Ectodermal cell (in vitro differentiated cells): ENCODE data around the gene POC1A.

ENCODE experiments used
- H3K27ac ChIP-seq: 2 replicates; pipeline ENCODE4 v1.7.0; 2013; ENCODE audit warnings: mild to moderate bottlenecking, low read depth, low read length; ENCODE audit not compliant: insufficient read depth, poor library complexity, severe bottlenecking
- H3K27me3 ChIP-seq: 2 replicates; pipeline ENCODE4 v1.7.0; 2013; ENCODE audit warnings: mild to moderate bottlenecking, low read length; ENCODE audit not compliant: insufficient read depth, control insufficient read depth, poor library complexity, severe bottlenecking
- H3K36me3 ChIP-seq: one replicate; pipeline ENCODE4 v1.7.0; 2013; ENCODE audit warnings: low read length; ENCODE audit not compliant: control insufficient read depth, insufficient read depth
- H3K4me1 ChIP-seq: one replicate; pipeline ENCODE4 v1.7.0; 2013; ENCODE audit warnings: low read length; ENCODE audit not compliant: control insufficient read depth, insufficient read depth
- H3K4me3 ChIP-seq: 2 replicates; pipeline ENCODE4 v1.7.0; 2013; ENCODE audit warnings: low read depth, low read length, control low read depth; ENCODE audit not compliant: insufficient read depth
- H3K9me3 ChIP-seq: 2 replicates; pipeline ENCODE4 v1.7.0; 2013; ENCODE audit warnings: mild to moderate bottlenecking, low read length, moderate library complexity; ENCODE audit not compliant: control insufficient read depth
- WGBS, 2 experiments: methylation state at CpG; one replicate each; pipeline ENCODE4 v1.1.7; 2013; ENCODE audit warnings: missing lambda C conversion rate in 2 of 2; 5-methylcytosine and 5-hydroxymethylcytosine counted together

The POC1A gene

DNA sequence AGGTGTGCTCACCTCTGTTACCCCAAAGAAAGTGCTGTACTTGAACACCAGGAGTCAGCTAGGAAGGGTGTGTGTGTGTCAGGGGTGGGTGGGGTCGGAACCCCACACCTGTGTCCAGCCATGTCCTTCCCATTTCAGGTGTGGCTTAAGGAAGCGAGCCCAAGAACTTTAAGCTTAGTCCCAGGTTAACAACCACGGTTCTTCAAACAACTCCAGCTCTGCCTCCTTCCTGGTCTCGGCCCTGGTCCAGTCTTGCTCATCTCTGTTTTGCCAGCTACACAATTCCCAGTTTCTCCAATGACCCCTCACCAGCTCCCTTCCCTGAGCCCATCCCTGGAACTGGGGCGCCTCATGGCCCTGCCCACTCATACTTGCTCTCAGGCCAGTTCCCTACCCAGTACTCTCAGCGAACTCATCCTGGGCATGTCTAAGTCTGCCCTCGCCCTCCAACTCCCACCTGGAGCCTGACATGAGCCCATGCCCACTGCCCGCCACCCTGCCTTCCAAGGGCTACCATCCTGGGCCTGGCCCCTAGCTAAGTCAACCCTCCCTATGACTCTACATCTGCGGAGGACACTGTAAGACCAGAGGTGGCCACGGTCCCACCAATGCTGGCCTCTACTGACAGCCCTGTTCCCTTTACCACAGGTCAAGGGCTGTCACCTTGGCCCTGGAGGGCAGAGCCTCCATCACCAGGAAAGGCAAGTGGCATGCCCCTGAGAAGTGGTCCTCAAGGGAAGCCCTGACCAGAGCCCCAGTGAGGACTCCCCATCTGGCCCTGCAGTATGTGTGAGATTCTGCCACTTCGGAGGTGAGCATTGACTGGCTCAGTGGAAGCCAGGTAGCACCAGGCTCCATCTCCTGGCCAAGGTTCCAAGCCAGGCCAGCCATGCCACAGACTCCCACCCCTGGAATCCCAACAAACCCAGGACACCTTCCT is 9.2 kb downstream of the POC1A start:
- H3K9me3 ChIP-seq: no peaks in the 10 kb centered on the region
- no peak overlapping the region for H3K27ac ChIP-seq
- peaks cover 15% of the 10 kb centered on the region for H3K36me3 ChIP-seq
- no peaks in the 10 kb centered on the region for H3K27me3 ChIP-seq
- H3K4me3 ChIP-seq: no peak overlapping the region
- WGBS, 2 experiments: 91 to 94% methylated on average over 11 of the region's 11 CpGs
- peaks cover 4% of the 10 kb centered on the region for H3K4me1 ChIP-seq

DNA sequence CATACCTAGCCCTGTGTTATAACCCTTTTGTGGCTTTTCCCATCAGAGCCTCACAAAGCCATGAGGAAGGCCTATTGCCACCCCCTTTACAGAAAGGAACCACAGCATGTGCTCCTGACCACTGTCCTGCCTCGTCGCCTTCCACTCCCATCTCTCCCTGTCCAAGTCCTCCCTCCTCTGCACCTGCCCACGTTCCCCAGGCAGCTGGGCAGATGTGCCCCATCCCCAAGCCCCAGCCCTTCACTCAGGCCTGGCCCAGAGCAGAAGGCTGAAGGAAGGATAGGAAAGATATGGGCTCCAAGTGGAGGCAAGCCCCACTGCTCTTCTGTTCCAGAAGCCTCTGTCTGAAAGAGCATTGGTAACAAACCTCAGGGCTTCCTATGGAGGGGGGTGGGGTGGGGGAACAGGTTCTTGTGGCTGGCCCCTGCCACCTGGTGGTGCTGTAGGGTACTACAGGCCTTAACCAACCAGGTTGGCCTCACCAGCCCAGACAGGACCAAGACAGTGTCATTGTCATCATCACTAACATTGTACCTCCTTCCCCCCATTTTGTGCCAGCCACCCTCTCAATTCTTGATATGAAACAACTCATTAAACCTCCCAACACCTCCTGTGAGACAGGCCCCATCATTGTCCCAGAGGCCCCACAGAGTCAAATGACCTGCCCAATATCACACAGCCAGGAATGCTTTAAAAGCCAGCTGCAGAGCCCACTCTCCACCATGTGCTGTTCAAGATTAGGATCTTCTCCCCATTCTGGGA is 10.0 kb downstream of the POC1A start:
- 86 to 88% methylated on average over 3 of the region's 3 CpGs for WGBS, 2 experiments
- Histone ChIP-seq H3K36me3 (peaks cover 13% of the 10 kb centered on the region), H3K4me1 (peaks cover 4% of the 10 kb centered on the region), H3K27ac (no peak overlapping the region), H3K27me3 (no peaks in the 10 kb centered on the region), H3K4me3 (no peak overlapping the region), H3K9me3 (no peaks in the 10 kb centered on the region)

DNA sequence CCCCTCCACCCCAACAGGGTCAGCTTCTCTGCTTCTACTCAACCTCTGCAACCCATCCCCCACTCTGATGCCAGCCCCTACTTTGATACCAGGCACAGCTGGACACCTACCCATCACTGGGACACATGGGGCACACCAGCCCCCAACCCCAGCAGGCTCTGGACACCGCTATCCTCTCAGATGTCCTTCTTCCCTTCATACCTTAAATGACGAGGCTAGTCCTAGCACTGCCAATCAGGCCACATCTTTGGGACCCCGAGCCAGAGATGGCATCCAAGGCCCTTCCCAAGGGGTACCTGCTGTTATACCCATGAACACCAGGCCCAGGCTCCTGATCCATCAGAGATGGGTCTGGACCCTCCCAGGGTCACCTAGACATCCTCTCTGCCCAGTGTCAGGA is 10.6 kb downstream of the POC1A start:
- no peak overlapping the region for H3K27ac ChIP-seq
- no peak overlapping the region for H3K4me3 ChIP-seq
- H3K4me1 ChIP-seq: peaks cover 4% of the 10 kb centered on the region
- WGBS, 2 experiments: 93 to 96% methylated on average over 3 of the region's 3 CpGs
- peaks cover 7% of the 10 kb centered on the region for H3K36me3 ChIP-seq
- no peaks in the 10 kb centered on the region for H3K9me3 ChIP-seq
- no peaks in the 10 kb centered on the region for H3K27me3 ChIP-seq

DNA sequence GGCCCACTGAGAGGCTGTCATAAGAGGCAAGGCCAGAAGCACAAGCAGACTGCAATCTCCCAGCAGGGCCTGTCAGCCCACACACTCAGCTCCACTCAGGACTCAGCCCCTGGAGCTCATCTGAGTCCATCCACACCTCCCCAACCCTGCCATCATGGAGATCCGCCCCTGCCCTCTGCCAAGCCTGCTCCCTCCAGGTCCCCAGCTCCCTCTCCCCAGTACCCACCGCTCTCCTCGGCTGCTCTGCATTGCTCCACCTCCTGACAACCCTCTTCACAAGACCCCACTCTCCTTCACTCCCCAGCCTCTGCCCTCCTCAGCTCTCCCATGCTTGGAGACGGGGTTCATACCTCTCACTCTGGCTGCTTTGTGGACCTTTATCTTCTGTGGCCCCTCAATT is 11.1 kb downstream of the POC1A start:
- peaks cover 4% of the 10 kb centered on the region for H3K4me1 ChIP-seq
- no peak overlapping the region for H3K27ac ChIP-seq
- H3K36me3 ChIP-seq: peaks cover 7% of the 10 kb centered on the region
- no peaks in the 10 kb centered on the region for H3K27me3 ChIP-seq
- 95 to 96% methylated on average over 4 of the region's 4 CpGs for WGBS, 2 experiments
- no peak overlapping the region for H3K4me3 ChIP-seq
- no peaks in the 10 kb centered on the region for H3K9me3 ChIP-seq

DNA sequence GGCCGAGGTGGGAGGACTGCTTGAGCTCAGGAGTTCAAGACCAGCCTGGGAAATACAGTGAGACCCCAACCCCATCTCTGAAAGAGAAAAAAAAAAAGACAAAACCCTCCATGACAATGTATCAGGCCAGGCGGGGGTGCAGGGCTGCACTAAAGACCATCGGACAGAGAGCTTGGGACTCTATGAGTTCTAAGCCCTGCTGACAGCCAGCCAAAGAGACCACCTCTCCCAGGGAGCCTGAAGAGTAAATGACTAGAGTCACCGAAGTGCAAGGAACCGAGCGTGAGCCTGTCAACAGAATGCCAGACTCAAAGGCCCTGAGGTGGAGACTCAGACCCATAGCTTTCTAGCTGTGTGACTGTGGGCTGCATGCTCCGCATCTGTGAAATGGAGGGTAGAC is 12.5 kb downstream of the POC1A start:
- Histone ChIP-seq H3K9me3 (no peaks in the 10 kb centered on the region), H3K27ac (no peak overlapping the region), H3K36me3 (peaks cover 7% of the 10 kb centered on the region), H3K27me3 (no peaks in the 10 kb centered on the region), H3K4me3 (no peak overlapping the region), H3K4me1 (peaks cover 4% of the 10 kb centered on the region)
- 93 to 95% methylated on average over 7 of the region's 7 CpGs for WGBS, 2 experiments

DNA sequence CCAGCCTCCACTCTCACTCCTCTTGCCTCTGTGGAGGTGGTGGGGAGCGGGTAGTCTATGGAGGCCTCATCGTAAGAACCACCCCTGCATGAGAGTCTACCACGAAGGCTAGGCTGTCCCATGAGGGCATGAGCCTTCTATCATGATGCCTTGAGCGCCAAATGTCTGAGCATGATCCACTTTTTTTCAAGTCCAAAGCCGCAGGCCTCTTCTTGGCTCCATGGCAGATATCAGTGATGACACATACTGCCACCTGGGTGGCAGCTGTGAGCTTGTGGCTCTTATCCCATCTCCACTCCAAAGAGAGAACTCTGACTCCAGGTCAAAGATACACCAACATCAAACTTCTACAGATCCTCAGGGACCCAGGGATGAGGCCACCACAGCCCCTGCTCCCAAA is 13.5 kb downstream of the POC1A start:
- Histone ChIP-seq H3K27me3 (no peaks in the 10 kb centered on the region), H3K4me1 (peaks cover 4% of the 10 kb centered on the region), H3K27ac (no peak overlapping the region), H3K36me3 (peaks cover 7% of the 10 kb centered on the region), H3K4me3 (no peak overlapping the region), H3K9me3 (no peaks in the 10 kb centered on the region)
- 94 to 95% methylated on average over 5 of the region's 5 CpGs for WGBS, 2 experiments

DNA sequence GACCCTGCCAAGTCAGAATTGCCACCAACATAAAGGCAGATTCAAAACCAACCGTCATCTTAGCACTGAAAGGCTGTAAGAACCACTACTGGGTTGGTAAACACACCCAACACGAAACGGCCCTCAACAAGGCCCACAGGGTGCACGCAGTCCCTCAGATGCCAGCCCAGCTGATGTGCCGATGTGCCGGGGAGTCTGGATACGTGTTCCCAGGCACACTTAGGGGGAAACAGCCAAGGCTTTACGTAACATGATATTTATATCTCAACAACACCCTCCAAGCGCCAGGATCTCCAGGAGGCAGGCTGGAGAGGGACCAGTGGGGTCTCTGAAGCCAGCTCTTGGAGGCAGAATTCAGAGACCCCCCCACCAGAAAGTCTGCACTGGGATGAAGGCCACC is 14.2 kb downstream of the POC1A start:
- whole genome bisulfite sequencing, 2 experiments: 93 to 96% methylated on average over 9 of the region's 9 CpGs
- Histone ChIP-seq H3K27me3 (no peaks in the 10 kb centered on the region), H3K9me3 (no peaks in the 10 kb centered on the region), H3K36me3 (peaks cover 7% of the 10 kb centered on the region), H3K4me1 (peaks cover 4% of the 10 kb centered on the region), H3K27ac (no peak overlapping the region), H3K4me3 (no peak overlapping the region)

DNA sequence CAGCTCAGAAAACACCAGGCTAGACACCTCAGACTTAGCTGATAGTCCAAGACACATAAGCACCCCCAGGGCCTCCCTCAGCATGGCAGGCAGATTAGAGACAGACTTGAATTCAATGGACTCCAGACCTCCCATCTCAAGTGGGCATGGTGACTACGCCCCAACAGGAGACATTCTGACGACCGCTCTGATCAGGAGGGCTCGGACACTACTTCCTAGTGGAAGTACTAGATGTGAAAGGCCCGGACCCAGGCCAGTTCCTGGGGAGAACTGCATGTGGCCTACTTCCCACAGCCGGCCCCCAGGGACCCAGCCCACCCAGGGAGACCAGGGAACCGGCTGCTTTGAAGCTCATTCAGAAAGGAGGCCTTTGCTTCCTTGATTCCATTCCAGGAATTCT is 16.9 kb downstream of the POC1A start:
- Histone ChIP-seq H3K4me3 (no peak overlapping the region), H3K9me3 (no peaks in the 10 kb centered on the region), H3K27ac (no peak overlapping the region), H3K27me3 (no peaks in the 10 kb centered on the region), H3K4me1 (no peaks in the 10 kb centered on the region), H3K36me3 (peaks cover 7% of the 10 kb centered on the region)
- WGBS, 2 experiments: 91 to 95% methylated on average over 7 of the region's 7 CpGs

DNA sequence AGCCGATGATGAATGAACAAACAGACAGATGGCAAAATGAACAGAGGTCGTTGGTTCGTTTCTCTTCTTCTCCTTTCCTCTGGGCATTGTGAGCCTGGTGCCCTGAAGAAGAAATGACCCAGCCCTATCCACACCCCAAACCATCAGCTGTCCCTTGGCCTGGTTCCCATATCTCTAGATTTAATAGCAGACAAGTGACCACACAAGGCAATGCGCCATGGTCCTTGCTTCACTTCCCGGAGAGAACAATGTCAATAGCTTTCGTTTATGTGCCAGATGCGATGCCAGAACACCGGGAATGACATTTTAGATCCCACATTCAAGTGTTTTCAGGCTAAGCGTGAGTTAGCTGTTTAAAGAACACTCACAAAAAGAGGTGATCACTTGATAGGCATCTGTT is 17.7 kb downstream of the POC1A start:
- no peak overlapping the region for H3K4me3 ChIP-seq
- H3K9me3 ChIP-seq: no peaks in the 10 kb centered on the region
- peaks cover 7% of the 10 kb centered on the region for H3K36me3 ChIP-seq
- H3K27me3 ChIP-seq: no peaks in the 10 kb centered on the region
- H3K27ac ChIP-seq: no peak overlapping the region
- no peaks in the 10 kb centered on the region for H3K4me1 ChIP-seq
- 95 to 96% methylated on average over 9 of the region's 9 CpGs for WGBS, 2 experiments

DNA sequence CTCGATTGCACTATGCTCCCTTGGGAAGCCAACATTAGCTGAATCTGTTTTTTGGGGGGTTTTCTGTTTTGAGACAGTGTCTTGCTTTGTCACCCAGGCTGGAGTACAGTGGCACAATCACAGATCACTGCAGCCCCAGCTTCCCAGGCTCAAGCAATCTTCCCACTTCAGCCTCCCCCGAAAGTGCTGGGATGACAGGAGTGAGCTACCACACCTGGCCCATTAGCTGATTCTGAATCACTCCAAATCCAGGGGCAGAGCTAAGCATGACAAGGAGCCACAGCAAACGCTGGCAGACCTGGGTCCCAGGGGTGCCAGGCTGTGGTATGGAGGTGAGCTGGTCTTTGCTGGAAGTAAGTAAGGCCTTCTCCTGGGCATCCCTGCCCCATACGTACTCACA is 18.9 kb downstream of the POC1A start:
- 90 to 94% methylated on average over 4 of the region's 4 CpGs for WGBS, 2 experiments
- no peaks in the 10 kb centered on the region for H3K4me1 ChIP-seq
- no peaks in the 10 kb centered on the region for H3K9me3 ChIP-seq
- H3K4me3 ChIP-seq: no peak overlapping the region
- H3K27ac ChIP-seq: no peak overlapping the region
- H3K27me3 ChIP-seq: no peaks in the 10 kb centered on the region
- peaks cover 3% of the 10 kb centered on the region for H3K36me3 ChIP-seq
